GM12878 (cell line): ENCODE results near the gene SRCAP. TPM values are rescaled to one million over a fixed set of nuclear protein-coding genes. Genes with fewer than 3 reads are reported as not detected.

Experiments used
- ATAC-seq: fragments of 200-7000 bp; cut with Tn5 transposase; 3 replicates; pipeline ENCODE4 v1.9.1; 2020; ENCODE audit warnings: mild to moderate bottlenecking, moderate library complexity
- BruUV-seq: library from RNA; stranded (reverse); fragments of 400-500 nt; replicated peaks from 2 replicates; lab custom pipeline; 2021; lab: Mats Ljungman, UMichigan
- CTCF ChIA-PET: fragments of 300-600 bp; sonication (Branson Sonifier 250); formaldehyde crosslinking; extraction: SDS; loops from one replicate; lab custom pipeline; 2021; ENCODE audit warnings: inconsistent platforms; lab: Yijun Ruan, JAX
- POLR2A ChIA-PET: fragments of 350-600 bp; formaldehyde crosslinking; extraction: SDS; loops from one replicate; lab custom pipeline; 2021; ENCODE audit warnings: inconsistent platforms; lab: Charles Lee
- RAD21 ChIA-PET: fragments of 300-600 bp; sonication (Branson Sonifier 250); formaldehyde crosslinking; loops from one replicate; lab custom pipeline; 2023; ENCODE audit warnings: antibody characterized with exemption; ENCODE audit not compliant: unreplicated experiment; lab: Charles Lee
- SMC1A ChIA-PET: fragments of 300-600 bp; sonication (Branson Sonifier 250); formaldehyde crosslinking; loops from one replicate; lab custom pipeline; 2023; ENCODE audit not compliant: unreplicated experiment, uncharacterized antibody; lab: Charles Lee
- DNase-seq: peaks from one replicate; pipeline ENCODE4 v3.0.0-alpha.2; 2011; ENCODE audit warnings: low read depth, low spot score
- FAIRE-seq: peaks from 3 replicates; lab custom pipeline; 2011; peaks lifted over from hg19 to GRCh38; lab: Jason Lieb, UNC
- H2AFZ ChIP-seq: 2 replicates; pipeline ENCODE4 v1.6.0; 2011; ENCODE audit warnings: low read depth, low read length, control low read depth; ENCODE audit not compliant: control insufficient read depth
- H3K27ac ChIP-seq: 2 replicates; pipeline ENCODE4 v1.5.1; 2011; ENCODE audit warnings: control low read depth; ENCODE audit not compliant: control insufficient read depth, insufficient read depth
- H3K27me3 ChIP-seq, 2 experiments: replicated peaks in 1 of 2; 2 replicates each; pipeline versions ENCODE4 v1.6.0 to v1.6.1; 2011; ENCODE audit warnings: low read length in 1 of 2; ENCODE audit not compliant: control insufficient read depth in 2 of 2, insufficient read depth in 2 of 2
- H3K36me3 ChIP-seq, 2 experiments: 2 replicates each; pipeline ENCODE4 v1.5.1; 2011; ENCODE audit warnings: low read length in 1 of 2; ENCODE audit not compliant: control insufficient read depth in 2 of 2, insufficient read depth in 2 of 2
- H3K4me1 ChIP-seq: 2 replicates; pipeline ENCODE4 v1.6.1; 2011; ENCODE audit warnings: mild to moderate bottlenecking, low read length, moderate library complexity, mixed read lengths; ENCODE audit not compliant: control insufficient read depth, insufficient read depth
- H3K4me2 ChIP-seq: 2 replicates; pipeline ENCODE4 v1.6.0; 2011; ENCODE audit warnings: control low read depth; ENCODE audit not compliant: control insufficient read depth, insufficient read depth
- H3K4me3 ChIP-seq: fragments of 200-600 bp; sonication (generic); 2 replicates; pipeline ENCODE4 v1.5.1; 2016
- H3K79me2 ChIP-seq: 2 replicates; pipeline ENCODE4 v1.6.0; 2011; ENCODE audit warnings: low read length; ENCODE audit not compliant: control insufficient read depth, insufficient read depth
- H3K9ac ChIP-seq: 2 replicates; pipeline ENCODE4 v1.8.0; 2011; ENCODE audit warnings: low read length, control low read depth, mixed read lengths; ENCODE audit not compliant: control insufficient read depth, insufficient read depth
- H3K9me3 ChIP-seq: replicated peaks from 3 replicates; pipeline ENCODE4 v1.5.1; 2011; ENCODE audit warnings: mild to moderate bottlenecking, low read length; ENCODE audit not compliant: control insufficient read depth, insufficient read depth
- H4K20me1 ChIP-seq: 2 replicates; pipeline ENCODE4 v1.6.0; 2011; ENCODE audit not compliant: control insufficient read depth, insufficient read depth
- NR2C2 ChIP-seq: IDR thresholded peaks from 2 replicates; pipeline ENCODE4 v1.6.1; 2011; ENCODE audit warnings: borderline replicate concordance, low read depth; ENCODE audit not compliant: control insufficient read depth, insufficient read length
- WGBS: methylation state at CpG from one replicate; pipeline ENCODE4 v1.1.6; 2016; ENCODE audit warnings: low lambda C conversion rate; ENCODE audit not compliant: insufficient replicate concordance, insufficient coverage; ENCODE audit errors: missing lambda C conversion rate; 5-methylcytosine and 5-hydroxymethylcytosine counted together
- in situ Hi-C: fragments of 300-500 bp; cut with MboI; formaldehyde crosslinking; loops from 9 replicates; pipeline ENCODE4 v1.14.3; 2018; ENCODE audit warnings: mixed read lengths
- intact Hi-C: fragments of 100-400 bp; cut with micrococcal nuclease; formaldehyde crosslinking; loops from one replicate; pipeline ENCODE4 v1.14.2; 2022; ENCODE audit not compliant: unreplicated experiment
- polyA plus RNA-seq, 11 experiments: library from polyadenylated mRNA; depleted of rRNA in 4 of 11; unstranded in 6 of 11; stranded (reverse) in 5 of 11; fragments of >200 nt; fragmentation: Nextera tagmentation in 4 of 11; fragmentation: Illumina TruSeq in 1 of 11; extraction: Ambion mirVana in 4 of 11; extraction: Trizol in 1 of 11; gene quantifications; 1 replicate in 1 of 11; 2 replicates in 10 of 11; pipeline versions ENCODE4 v1.2.1 to v1.2.3, GENCODE V29; 2011 to 2016; ENCODE audit warnings: inconsistent platforms in 2 of 11, missing spikeins in 2 of 11, low read depth in 1 of 11
- total RNA-seq, 4 experiments: library from RNA; depleted of rRNA in 3 of 4; stranded (reverse); fragments of >200 nt in 3 of 4; fragmentation: Illumina TruSeq in 1 of 4; extraction: Trizol in 1 of 4; gene quantifications; 2 replicates each; pipeline versions ENCODE4 v1.2.1 to v1.2.3, GENCODE V29; 2013 to 2021
- TF ChIP-seq, protein P1 (sequence below): fragments of 450-650 bp; IDR thresholded peaks from 2 replicates; pipeline ENCODE4 v1.6.1; 2017; ENCODE audit warnings: mild to moderate bottlenecking, moderate library complexity

The SRCAP gene
- total and polyA plus RNA-seq, 10 of the 15 experiments (the other 5 are each of a cell fraction or from before 2014, with no cell fraction given), result 0.24 to 58.4 (median 11.6) TPM

DNA sequence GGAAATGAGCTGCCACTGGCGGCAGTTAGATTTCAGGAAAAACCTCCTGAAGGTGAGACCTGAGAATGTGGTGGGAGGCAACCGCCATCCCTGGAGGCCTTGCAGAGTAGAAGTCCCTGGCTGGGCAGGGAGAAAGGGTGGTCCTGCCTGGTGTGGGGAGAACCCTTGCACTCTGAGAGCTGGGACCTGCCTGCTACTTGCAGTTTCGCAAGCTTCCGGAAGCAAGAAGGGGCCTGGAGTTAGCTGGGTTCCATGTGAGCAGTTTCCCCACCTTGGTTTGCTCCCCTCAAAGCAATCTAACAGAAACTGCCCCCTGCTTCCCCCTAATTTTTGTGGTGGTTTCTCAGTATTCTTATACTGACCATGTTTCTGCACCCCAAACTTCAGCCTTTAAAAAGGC is 81.6 kb downstream of the SRCAP start:
- BruUV-seq, result no TSS peak
- FAIRE-seq, result no peak
- intact Hi-C loops, result no loop called here
- Histone ChIP-seq H2AFZ (no peak overlapping the region), H3K36me3 (no peaks in the 10 kb centered on the region), H3K9ac (no peak overlapping the region), H3K27ac (no peak overlapping the region), H4K20me1 (no peaks in the 10 kb centered on the region), H3K4me3 (no peak overlapping the region), H3K79me2 (no peaks in the 10 kb centered on the region), H3K27me3 (no peaks in the 10 kb centered on the region; a peak in 1 of 4 replicates), H3K9me3 (no peaks in the 10 kb centered on the region), H3K4me1 (no peaks in the 10 kb centered on the region), H3K4me2 (no peak overlapping the region)
- ChIA-PET POLR2A (interaction anchor here (0.6 to 0.9 kb wide), 2 partner anchors 34 to 746 kb away, joined by 3 to 4 read pairs; no protein-coding TSS in a partner anchor), SMC1A (no interaction called here), RAD21 (no interaction called here), CTCF (interaction anchor here (1.5 kb wide), 1 partner anchor 161 kb away, joined by 3 read pairs; no protein-coding TSS in a partner anchor)
- no peak for ATAC-seq
- in situ Hi-C loops, result no loop called here
- 92% methylated on average over 4 of the region's 4 CpGs for WGBS
- TF ChIP-seq NR2C2, result no peak
- TF ChIP-seq, protein P1, sequence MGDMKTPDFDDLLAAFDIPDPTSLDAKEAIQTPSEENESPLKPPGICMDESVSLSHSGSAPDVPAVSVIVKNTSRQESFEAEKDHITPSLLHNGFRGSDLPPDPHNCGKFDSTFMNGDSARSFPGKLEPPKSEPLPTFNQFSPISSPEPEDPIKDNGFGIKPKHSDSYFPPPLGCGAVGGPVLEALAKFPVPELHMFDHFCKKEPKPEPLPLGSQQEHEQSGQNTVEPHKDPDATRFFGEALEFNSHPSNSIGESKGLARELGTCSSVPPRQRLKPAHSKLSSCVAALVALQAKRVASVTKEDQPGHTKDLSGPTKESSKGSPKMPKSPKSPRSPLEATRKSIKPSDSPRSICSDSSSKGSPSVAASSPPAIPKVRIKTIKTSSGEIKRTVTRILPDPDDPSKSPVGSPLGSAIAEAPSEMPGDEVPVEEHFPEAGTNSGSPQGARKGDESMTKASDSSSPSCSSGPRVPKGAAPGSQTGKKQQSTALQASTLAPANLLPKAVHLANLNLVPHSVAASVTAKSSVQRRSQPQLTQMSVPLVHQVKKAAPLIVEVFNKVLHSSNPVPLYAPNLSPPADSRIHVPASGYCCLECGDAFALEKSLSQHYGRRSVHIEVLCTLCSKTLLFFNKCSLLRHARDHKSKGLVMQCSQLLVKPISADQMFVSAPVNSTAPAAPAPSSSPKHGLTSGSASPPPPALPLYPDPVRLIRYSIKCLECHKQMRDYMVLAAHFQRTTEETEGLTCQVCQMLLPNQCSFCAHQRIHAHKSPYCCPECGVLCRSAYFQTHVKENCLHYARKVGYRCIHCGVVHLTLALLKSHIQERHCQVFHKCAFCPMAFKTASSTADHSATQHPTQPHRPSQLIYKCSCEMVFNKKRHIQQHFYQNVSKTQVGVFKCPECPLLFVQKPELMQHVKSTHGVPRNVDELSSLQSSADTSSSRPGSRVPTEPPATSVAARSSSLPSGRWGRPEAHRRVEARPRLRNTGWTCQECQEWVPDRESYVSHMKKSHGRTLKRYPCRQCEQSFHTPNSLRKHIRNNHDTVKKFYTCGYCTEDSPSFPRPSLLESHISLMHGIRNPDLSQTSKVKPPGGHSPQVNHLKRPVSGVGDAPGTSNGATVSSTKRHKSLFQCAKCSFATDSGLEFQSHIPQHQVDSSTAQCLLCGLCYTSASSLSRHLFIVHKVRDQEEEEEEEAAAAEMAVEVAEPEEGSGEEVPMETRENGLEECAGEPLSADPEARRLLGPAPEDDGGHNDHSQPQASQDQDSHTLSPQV, result no peak
- no peak for DNase-seq
